ENCODE measurements around the gene BAMBI. TPM values are rescaled to one million over a fixed set of nuclear protein-coding genes. Genes with fewer than 3 reads are reported as not detected.
A peak's percentile ranks its signal among the peaks of the same experiment; 100 is the strongest.

The BAMBI gene
- 0.82 TPM for polyA plus RNA-seq (2013, experiment 1 of 2)
- 0.71 TPM for polyA plus RNA-seq (2013, experiment 2 of 2)

DNA sequence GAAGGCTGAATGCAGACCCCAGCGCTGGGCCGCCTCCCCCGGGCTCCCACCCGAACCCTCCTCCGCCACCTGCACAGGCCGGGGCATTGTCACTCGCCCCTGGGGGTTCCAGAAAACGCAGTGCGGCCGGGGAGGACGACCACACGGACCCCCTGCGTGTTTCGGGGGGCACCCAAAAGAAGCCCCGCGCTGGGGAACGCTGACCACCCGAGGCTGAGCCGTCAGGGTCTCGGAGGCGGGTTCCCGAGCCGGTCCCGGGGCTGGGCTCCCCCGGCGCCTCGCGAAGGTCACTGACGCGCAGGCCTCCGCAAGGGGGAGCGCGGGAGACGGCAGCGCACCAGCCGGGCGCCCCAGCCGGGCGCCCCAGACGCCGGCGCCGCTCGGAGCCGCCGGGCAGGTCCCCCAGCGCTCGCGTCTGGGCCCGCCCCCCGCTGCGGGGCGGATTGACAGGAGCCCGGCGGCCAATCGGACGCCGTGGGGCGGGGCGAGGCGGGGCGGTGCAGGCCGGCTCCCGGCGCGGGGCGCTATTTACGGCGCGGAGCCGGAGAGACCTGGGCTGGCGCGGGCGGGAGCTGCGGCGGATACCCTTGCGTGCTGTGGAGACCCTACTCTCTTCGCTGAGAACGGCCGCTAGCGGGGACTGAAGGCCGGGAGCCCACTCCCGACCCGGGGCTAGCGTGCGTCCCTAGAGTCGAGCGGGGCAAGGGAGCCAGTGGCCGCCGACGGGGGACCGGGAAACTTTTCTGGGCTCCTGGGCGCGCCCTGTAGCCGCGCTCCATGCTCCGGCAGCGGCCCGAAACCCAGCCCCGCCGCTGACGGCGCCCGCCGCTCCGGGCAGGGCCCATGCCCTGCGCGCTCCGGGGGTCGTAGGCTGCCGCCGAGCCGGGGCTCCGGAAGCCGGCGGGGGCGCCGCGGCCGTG, at the start of gene BAMBI:
TSS of gene BAMBI (plus strand) at position 554 of the 920 bp plus-strand sequence. CDS start 377 bp downstream, outside the sequence.
- H3K4me3 ChIP-seq (ENCODE audit: low read length in 2 of 2), result peak within 1 kb of the TSS; percentile 39 to 88
- H2BK15ac ChIP-seq (ENCODE audit: low read length), result peak within 1 kb of the TSS; percentile 76
- H2AFZ ChIP-seq (ENCODE audit: low read length), result peak within 1 kb of the TSS; percentile 97
- no peak within 1 kb of the TSS for H4K8ac ChIP-seq (ENCODE audit: low read depth, low read length)
- H3K4me1 ChIP-seq (ENCODE audit: control insufficient read depth in 2 of 2, insufficient read depth in 1 of 2, low read depth in 1 of 2, low read length in 2 of 2), result peaks cover 6 to 7% of the 10 kb centered on the region in 2 donors
- no peak within 1 kb of the TSS for H4K91ac ChIP-seq (ENCODE audit: low read depth, low read length, poor library complexity)
- H2BK5ac ChIP-seq (ENCODE audit: low read length), result no peak within 1 kb of the TSS
- peak within 1 kb of the TSS; percentile 65 for H3K14ac ChIP-seq (ENCODE audit: low read length)
- no peak within 1 kb of the TSS for H2AK5ac ChIP-seq (ENCODE audit: low read depth, low read length)
- no CpG with 5 or more reads among the region's 120 CpGs for WGBS, 2 donors (ENCODE audit: extremely low coverage in 2 of 2, insufficient read length in 2 of 2, insufficient replicate concordance in 1 of 2)
- H3K9me3 ChIP-seq (replicated peaks in 1 of 2; ENCODE audit: control insufficient read depth in 2 of 2, insufficient read depth in 1 of 2, low read depth in 1 of 2, low read length in 2 of 2), result no peaks in the 10 kb centered on the region
- peak within 1 kb of the TSS; percentile 93 for H3K18ac ChIP-seq (ENCODE audit: low read length)
- H3K4ac ChIP-seq (ENCODE audit: low read length), result no peak within 1 kb of the TSS
- no peaks in the 10 kb centered on the region for H3K36me3 ChIP-seq (replicated peaks in 1 of 2; ENCODE audit: control insufficient read depth in 2 of 2, insufficient read depth in 2 of 2, low read length in 2 of 2)
- H2BK12ac ChIP-seq (ENCODE audit: low read length), result no peak within 1 kb of the TSS
- H3K23ac ChIP-seq (ENCODE audit: low read depth, low read length, poor library complexity), result peak within 1 kb of the TSS; percentile 95
- H3K27ac ChIP-seq (replicated peaks; ENCODE audit: low read length), result no peak within 1 kb of the TSS
- no peaks in the 10 kb centered on the region for H3K79me1 ChIP-seq (ENCODE audit: low read depth, low read length)
- H3K27me3 ChIP-seq (ENCODE audit: control insufficient read depth in 3 of 3, insufficient read depth in 3 of 3, low read depth in 1 of 3, low read length in 3 of 3), result peaks cover 0 to 76% (median 47%) of the 10 kb centered on the region in 3 experiments
- H3K4me2 ChIP-seq (ENCODE audit: insufficient read depth, low read length, poor library complexity, severe bottlenecking), result peak within 1 kb of the TSS; percentile 96
- DNase-seq (ENCODE audit: low spot score), result peak; percentile 89
- peak within 1 kb of the TSS; percentile 62 for H2BK120ac ChIP-seq (ENCODE audit: low read depth, low read length)
- peak within 1 kb of the TSS; percentile 85 for H3K9ac ChIP-seq (ENCODE audit: low read depth, low read length, poor library complexity)

GRCh38 chr10:28628184-28628893, 49.0 kb upstream of the BAMBI start:
- peak; percentile 74 for DNase-seq (ENCODE audit: low spot score)
- H4K91ac ChIP-seq (ENCODE audit: low read depth, low read length, poor library complexity), result no peak overlapping the region
- H3K27ac ChIP-seq (replicated peaks; ENCODE audit: low read length), result no peak overlapping the region
- peak overlapping the region; percentile 5 for H3K18ac ChIP-seq (ENCODE audit: low read length)
- no peak overlapping the region for H2BK15ac ChIP-seq (ENCODE audit: low read length)
- H3K4me3 ChIP-seq (ENCODE audit: low read length in 2 of 2), result no peak overlapping the region
- H3K4me1 ChIP-seq (ENCODE audit: control insufficient read depth in 2 of 2, insufficient read depth in 1 of 2, low read depth in 1 of 2, low read length in 2 of 2), result peaks cover 0 to 9% of the 10 kb centered on the region in 2 donors
- no peak overlapping the region for H2BK120ac ChIP-seq (ENCODE audit: low read depth, low read length)
- no peak overlapping the region for H4K8ac ChIP-seq (ENCODE audit: low read depth, low read length)
- H3K4ac ChIP-seq (ENCODE audit: low read length), result no peak overlapping the region
- no peak overlapping the region for H3K14ac ChIP-seq (ENCODE audit: low read length)
- no peak overlapping the region for H2BK12ac ChIP-seq (ENCODE audit: low read length)
- H2AFZ ChIP-seq (ENCODE audit: low read length), result peak overlapping the region; percentile 15
- H2BK5ac ChIP-seq (ENCODE audit: low read length), result no peak overlapping the region
- H3K36me3 ChIP-seq (replicated peaks in 1 of 2; ENCODE audit: control insufficient read depth in 2 of 2, insufficient read depth in 2 of 2, low read length in 2 of 2), result no peaks in the 10 kb centered on the region
- H2AK5ac ChIP-seq (ENCODE audit: low read depth, low read length), result no peak overlapping the region
- H3K9me3 ChIP-seq (replicated peaks in 1 of 2; ENCODE audit: control insufficient read depth in 2 of 2, insufficient read depth in 1 of 2, low read depth in 1 of 2, low read length in 2 of 2), result no peaks in the 10 kb centered on the region
- no peaks in the 10 kb centered on the region for H3K79me1 ChIP-seq (ENCODE audit: low read depth, low read length)
- H3K4me2 ChIP-seq (ENCODE audit: insufficient read depth, low read length, poor library complexity, severe bottlenecking), result no peak overlapping the region
- no CpG with 5 or more reads among the region's 15 CpGs for WGBS, 2 donors (ENCODE audit: extremely low coverage in 2 of 2, insufficient read length in 2 of 2, insufficient replicate concordance in 1 of 2)
- H3K27me3 ChIP-seq (ENCODE audit: control insufficient read depth in 3 of 3, insufficient read depth in 3 of 3, low read depth in 1 of 3, low read length in 3 of 3), result peaks cover 0 to 3% (median 1%) of the 10 kb centered on the region in 3 experiments
- H3K9ac ChIP-seq (ENCODE audit: low read depth, low read length, poor library complexity), result no peak overlapping the region
- H3K23ac ChIP-seq (ENCODE audit: low read depth, low read length, poor library complexity), result no peak overlapping the region

- Histone ChIP-seq H3K79me1 (ENCODE audit: low read depth, low read length) (no peaks in the 10 kb centered on the region), H3K4me3 (ENCODE audit: low read length in 2 of 2) (no peak overlapping the region), H3K4ac (ENCODE audit: low read length) (no peak overlapping the region), H3K36me3 (replicated peaks in 1 of 2; ENCODE audit: control insufficient read depth in 2 of 2, insufficient read depth in 2 of 2, low read length in 2 of 2) (no peaks in the 10 kb centered on the region), H4K91ac (ENCODE audit: low read depth, low read length, poor library complexity) (peak overlapping the region; percentile 48), H2AK5ac (ENCODE audit: low read depth, low read length) (no peak overlapping the region), H2BK12ac (ENCODE audit: low read length) (no peak overlapping the region), H3K18ac (ENCODE audit: low read length) (no peak overlapping the region), H3K23ac (ENCODE audit: low read depth, low read length, poor library complexity) (no peak overlapping the region), H4K8ac (ENCODE audit: low read depth, low read length) (no peak overlapping the region), H2BK15ac (ENCODE audit: low read length) (no peak overlapping the region), H2BK120ac (ENCODE audit: low read depth, low read length) (no peak overlapping the region), H3K27ac (replicated peaks; ENCODE audit: low read length) (no peak overlapping the region), H3K9ac (ENCODE audit: low read depth, low read length, poor library complexity) (no peak overlapping the region), H3K9me3 (replicated peaks in 1 of 2; ENCODE audit: control insufficient read depth in 2 of 2, insufficient read depth in 1 of 2, low read depth in 1 of 2, low read length in 2 of 2) (no peaks in the 10 kb centered on the region), H3K27me3 (ENCODE audit: control insufficient read depth in 3 of 3, insufficient read depth in 3 of 3, low read depth in 1 of 3, low read length in 3 of 3) (peaks cover 0 to 3% (median 1%) of the 10 kb centered on the region in 3 experiments), H3K4me2 (ENCODE audit: insufficient read depth, low read length, poor library complexity, severe bottlenecking) (no peak overlapping the region), H3K4me1 (ENCODE audit: control insufficient read depth in 2 of 2, insufficient read depth in 1 of 2, low read depth in 1 of 2, low read length in 2 of 2) (peaks cover 0 to 4% of the 10 kb centered on the region in 2 donors), H3K14ac (ENCODE audit: low read length) (no peak overlapping the region), H2AFZ (ENCODE audit: low read length) (no peak overlapping the region), H2BK5ac (ENCODE audit: low read length) (no peak overlapping the region)
- no peak for DNase-seq (ENCODE audit: low spot score)
- no CpG with 5 or more reads among the region's 5 CpGs for WGBS, 2 donors (ENCODE audit: extremely low coverage in 2 of 2, insufficient read length in 2 of 2, insufficient replicate concordance in 1 of 2)
These were observed 45.3 kb upstream of the BAMBI start for GRCh38 chr10:28631896-28632583.

Measured in neuronal stem cell (in vitro differentiated cells).